Measurements from ENCODE around the gene DNAJC7.
A peak's percentile ranks its signal among the peaks of the same experiment; 100 is the strongest.

Gene DNAJC7

DNA sequence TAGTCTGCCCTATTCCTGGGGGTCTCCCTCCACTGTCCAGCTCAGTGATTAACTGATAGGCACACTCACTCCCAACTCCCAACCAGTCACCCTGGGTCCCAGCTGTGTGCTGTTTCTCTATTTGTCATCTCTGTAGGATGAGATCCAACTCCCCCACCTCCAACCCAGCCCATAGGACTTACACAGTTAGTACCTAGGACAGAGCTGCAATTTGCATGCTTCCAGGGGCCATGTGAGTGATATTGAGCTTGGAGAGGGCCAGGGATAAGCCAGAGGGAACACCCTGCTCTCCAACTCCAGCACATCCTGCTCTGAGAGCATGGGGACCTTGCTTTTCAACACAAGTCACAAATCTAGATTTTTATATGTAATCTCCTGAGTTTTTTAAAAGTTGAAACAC, 24.4 kb upstream of the DNAJC7 start:
- no peak overlapping the region for H3K27ac ChIP-seq (replicated peaks)
- TF ChIP-seq POLR2AphosphoS5 (IDR thresholded peaks at IDR 0.05; ENCODE audit: low read depth) (no peak), SPI1 (IDR thresholded peaks at IDR 0.05; ENCODE audit: borderline replicate concordance, low read depth) (no peak), GABPA (IDR thresholded peaks at IDR 0.05; ENCODE audit: low read depth) (no peak), REST (IDR thresholded peaks at IDR 0.05; ENCODE audit: insufficient replicate concordance, low read depth) (peak; percentile 21)
- TF ChIP-seq, protein P1, sequence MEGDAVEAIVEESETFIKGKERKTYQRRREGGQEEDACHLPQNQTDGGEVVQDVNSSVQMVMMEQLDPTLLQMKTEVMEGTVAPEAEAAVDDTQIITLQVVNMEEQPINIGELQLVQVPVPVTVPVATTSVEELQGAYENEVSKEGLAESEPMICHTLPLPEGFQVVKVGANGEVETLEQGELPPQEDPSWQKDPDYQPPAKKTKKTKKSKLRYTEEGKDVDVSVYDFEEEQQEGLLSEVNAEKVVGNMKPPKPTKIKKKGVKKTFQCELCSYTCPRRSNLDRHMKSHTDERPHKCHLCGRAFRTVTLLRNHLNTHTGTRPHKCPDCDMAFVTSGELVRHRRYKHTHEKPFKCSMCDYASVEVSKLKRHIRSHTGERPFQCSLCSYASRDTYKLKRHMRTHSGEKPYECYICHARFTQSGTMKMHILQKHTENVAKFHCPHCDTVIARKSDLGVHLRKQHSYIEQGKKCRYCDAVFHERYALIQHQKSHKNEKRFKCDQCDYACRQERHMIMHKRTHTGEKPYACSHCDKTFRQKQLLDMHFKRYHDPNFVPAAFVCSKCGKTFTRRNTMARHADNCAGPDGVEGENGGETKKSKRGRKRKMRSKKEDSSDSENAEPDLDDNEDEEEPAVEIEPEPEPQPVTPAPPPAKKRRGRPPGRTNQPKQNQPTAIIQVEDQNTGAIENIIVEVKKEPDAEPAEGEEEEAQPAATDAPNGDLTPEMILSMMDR (IDR thresholded peaks at IDR 0.05; ENCODE audit: insufficient read depth, low read length), result no peak
- H3K4me3 ChIP-seq (replicated peaks; ENCODE audit: insufficient read depth, low read length), result no peak overlapping the region
- no peaks in the 10 kb centered on the region for H3K27me3 ChIP-seq (ENCODE audit: insufficient read depth, poor library complexity, severe bottlenecking)
- no peak for DNase-seq (ENCODE audit: low read depth in 1 of 2, low spot score in 1 of 2)

- no peak overlapping the region for H3K27ac ChIP-seq (replicated peaks)
- H3K27me3 ChIP-seq (ENCODE audit: insufficient read depth, poor library complexity, severe bottlenecking), result no peaks in the 10 kb centered on the region
- no peak for DNase-seq (ENCODE audit: low read depth in 1 of 2, low spot score in 1 of 2)
- H3K4me3 ChIP-seq (replicated peaks; ENCODE audit: insufficient read depth, low read length), result no peak overlapping the region
- TF ChIP-seq GABPA (IDR thresholded peaks at IDR 0.05; ENCODE audit: low read depth) (no peak), REST (IDR thresholded peaks at IDR 0.05; ENCODE audit: insufficient replicate concordance, low read depth) (no peak), SPI1 (IDR thresholded peaks at IDR 0.05; ENCODE audit: borderline replicate concordance, low read depth) (no peak), POLR2AphosphoS5 (IDR thresholded peaks at IDR 0.05; ENCODE audit: low read depth) (no peak)
- TF ChIP-seq, protein P1 (IDR thresholded peaks at IDR 0.05; ENCODE audit: insufficient read depth, low read length), result no peak
Observed at GRCh38 chr17:42040818-42041217, 23.6 kb upstream of the DNAJC7 start.

DNA sequence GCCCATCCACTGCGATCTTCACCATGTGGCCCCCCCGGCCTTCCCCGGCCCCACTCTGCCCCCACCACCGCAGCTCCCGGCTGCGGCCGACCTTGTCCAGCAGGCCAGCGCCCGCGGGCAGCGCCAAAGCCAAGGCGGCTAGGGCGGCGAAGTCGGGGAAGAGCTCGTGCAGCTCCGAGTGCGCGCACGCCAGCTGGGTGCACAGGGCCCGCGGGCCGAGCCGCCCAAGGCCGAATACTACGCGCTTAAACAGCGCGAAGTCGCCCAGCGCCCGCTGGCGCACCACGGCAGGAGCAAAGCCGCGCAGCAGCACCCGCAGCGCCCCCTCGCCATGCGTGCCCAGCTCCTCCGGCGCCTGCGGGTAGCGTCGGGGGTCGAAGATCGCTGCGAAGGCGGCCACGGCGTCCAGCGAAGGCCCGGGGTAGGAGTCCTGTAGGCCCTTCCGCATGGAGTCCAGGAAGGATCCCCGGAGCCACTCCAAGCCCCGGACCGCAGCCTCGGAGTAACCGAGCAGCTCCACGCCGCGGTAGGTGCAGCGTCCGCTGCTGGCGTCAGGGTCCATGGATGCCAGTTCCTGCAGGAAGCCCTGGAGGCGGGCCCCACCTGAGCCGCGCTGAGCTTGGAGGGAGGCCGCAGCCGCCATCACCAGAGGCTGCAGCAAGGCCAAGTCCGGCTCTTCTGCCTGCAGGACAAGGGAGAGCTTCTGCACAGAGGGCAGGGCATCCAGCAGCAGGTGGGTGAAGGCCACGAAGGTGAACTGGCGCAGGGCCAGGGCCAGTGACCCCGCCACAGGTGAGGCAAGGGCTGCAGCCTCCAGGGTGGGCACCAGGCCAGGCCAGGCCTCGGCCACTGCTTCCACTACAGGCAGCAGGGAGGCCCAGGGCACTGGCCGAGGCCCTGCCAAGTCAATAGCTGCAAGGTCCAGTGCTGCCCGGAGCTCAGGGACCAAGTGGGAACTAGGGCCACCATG, 22.8 kb upstream of the DNAJC7 start:
- no peak overlapping the region for H3K27ac ChIP-seq (replicated peaks)
- no peak overlapping the region for H3K4me3 ChIP-seq (replicated peaks; ENCODE audit: insufficient read depth, low read length)
- no peaks in the 10 kb centered on the region for H3K27me3 ChIP-seq (ENCODE audit: insufficient read depth, poor library complexity, severe bottlenecking)
- no peak for DNase-seq (ENCODE audit: low read depth in 1 of 2, low spot score in 1 of 2)
- TF ChIP-seq, protein P1 (IDR thresholded peaks at IDR 0.05; ENCODE audit: insufficient read depth, low read length), result no peak

All from HL-60 (cell line).